Mesodermal cell (in vitro differentiated cells): ENCODE data around the gene GINS1.

Experiments
- H3K27ac ChIP-seq: 2 replicates; pipeline ENCODE4 v1.7.0; 2013; ENCODE audit warnings: mild to moderate bottlenecking, low read depth, low read length, moderate library complexity; ENCODE audit not compliant: severe bottlenecking
- H3K36me3 ChIP-seq: 2 replicates; pipeline ENCODE4 v1.7.1; 2013; ENCODE audit warnings: mild to moderate bottlenecking, low read length, moderate library complexity; ENCODE audit not compliant: control insufficient read depth, insufficient read depth
- H3K4me1 ChIP-seq: one replicate; pipeline ENCODE4 v1.7.1; 2013; ENCODE audit warnings: mild to moderate bottlenecking, low read length; ENCODE audit not compliant: insufficient read depth, control insufficient read depth, poor library complexity, severe bottlenecking
- H3K4me3 ChIP-seq: 2 replicates; pipeline ENCODE4 v1.7.0; 2013; ENCODE audit warnings: low read length, control low read depth, mild to moderate bottlenecking; ENCODE audit not compliant: insufficient read depth, poor library complexity, severe bottlenecking; ENCODE audit errors: extremely low read depth
- H3K9me3 ChIP-seq: 2 replicates; pipeline ENCODE4 v1.7.1; 2013; ENCODE audit warnings: mild to moderate bottlenecking, low read length, moderate library complexity; ENCODE audit not compliant: control insufficient read depth
- WGBS, 2 experiments: methylation state at CpG; one replicate each; pipeline ENCODE4 v1.1.5; 2013; ENCODE audit warnings: missing lambda C conversion rate in 2 of 2; ENCODE audit not compliant: insufficient coverage in 2 of 2; 5-methylcytosine and 5-hydroxymethylcytosine counted together

GINS1 gene

GRCh38 chr20:25453035-25453810 is 45.8 kb downstream of the GINS1 start:
- WGBS, 2 experiments, result 93 to 94% methylated on average over 22 to 25 of the region's 25 CpGs
- Histone ChIP-seq H3K27ac (no peak overlapping the region), H3K4me3 (no peak overlapping the region), H3K4me1 (no peaks in the 10 kb centered on the region), H3K36me3 (peaks cover 75% of the 10 kb centered on the region), H3K9me3 (no peaks in the 10 kb centered on the region)

GRCh38 chr20:25454153-25454900 is 46.9 kb downstream of the GINS1 start:
- Histone ChIP-seq H3K27ac (no peak overlapping the region), H3K36me3 (peaks cover 72% of the 10 kb centered on the region), H3K9me3 (no peaks in the 10 kb centered on the region), H3K4me1 (no peaks in the 10 kb centered on the region), H3K4me3 (no peak overlapping the region)
- 93 to 94% methylated on average over 15 of the region's 15 CpGs for WGBS, 2 experiments

GRCh38 chr20:25457886-25458680 is 50.6 kb downstream of the GINS1 start:
- 92 to 93% methylated on average over 17 to 19 of the region's 22 CpGs for WGBS, 2 experiments
- peaks cover 63% of the 10 kb centered on the region for H3K36me3 ChIP-seq
- no peak overlapping the region for H3K27ac ChIP-seq
- H3K4me1 ChIP-seq, result no peaks in the 10 kb centered on the region
- H3K4me3 ChIP-seq, result no peak overlapping the region
- H3K9me3 ChIP-seq, result no peaks in the 10 kb centered on the region

- Histone ChIP-seq H3K9me3 (no peaks in the 10 kb centered on the region), H3K36me3 (peaks cover 63% of the 10 kb centered on the region), H3K27ac (no peak overlapping the region), H3K4me3 (no peak overlapping the region), H3K4me1 (no peaks in the 10 kb centered on the region)
- 88 to 89% methylated on average over 17 to 18 of the region's 20 CpGs for WGBS, 2 experiments
Measured at GRCh38 chr20:25459111-25459830, 51.8 kb downstream of the GINS1 start.

- WGBS, 2 experiments, result 83 to 84% methylated on average over 12 of the region's 12 CpGs
- peaks cover 61% of the 10 kb centered on the region for H3K36me3 ChIP-seq
Measured at GRCh38 chr20:25459916-25460535, 52.6 kb downstream of the GINS1 start.

GRCh38 chr20:25460566-25461280 is 53.2 kb downstream of the GINS1 start:
- WGBS, 2 experiments, result 88 to 93% methylated on average over 13 to 19 of the region's 19 CpGs
- no peaks in the 10 kb centered on the region for H3K4me1 ChIP-seq
- H3K9me3 ChIP-seq, result no peaks in the 10 kb centered on the region
- no peak overlapping the region for H3K4me3 ChIP-seq
- no peak overlapping the region for H3K27ac ChIP-seq
- H3K36me3 ChIP-seq, result peaks cover 61% of the 10 kb centered on the region

More at GRCh38 chr20:25459916-25460535, 52.6 kb downstream of the GINS1 start:
- Histone ChIP-seq H3K4me1 (no peaks in the 10 kb centered on the region), H3K27ac (no peak overlapping the region), H3K9me3 (no peaks in the 10 kb centered on the region), H3K4me3 (no peak overlapping the region)

GRCh38 chr20:25461281-25461650 is 53.8 kb downstream of the GINS1 start:
- 85 to 91% methylated on average over 9 of the region's 9 CpGs for WGBS, 2 experiments
- Histone ChIP-seq H3K36me3 (peaks cover 62% of the 10 kb centered on the region), H3K4me1 (no peaks in the 10 kb centered on the region), H3K27ac (no peak overlapping the region), H3K9me3 (no peaks in the 10 kb centered on the region), H3K4me3 (no peak overlapping the region)

GRCh38 chr20:25461786-25462545 is 54.5 kb downstream of the GINS1 start:
- no peaks in the 10 kb centered on the region for H3K9me3 ChIP-seq
- WGBS, 2 experiments, result 93 to 96% methylated on average over 12 to 16 of the region's 18 CpGs
- no peak overlapping the region for H3K4me3 ChIP-seq
- peaks cover 69% of the 10 kb centered on the region for H3K36me3 ChIP-seq
- H3K4me1 ChIP-seq, result no peaks in the 10 kb centered on the region
- no peak overlapping the region for H3K27ac ChIP-seq
